SU-DHL-6 (cell line): ENCODE data around the gene NPIPB8.
"Not testable (repeated sequence)": the region's sequence is repeated elsewhere in the genome, so short reads cannot be mapped to it uniquely, and the experiment has no call there.

Experiments used
- EZH2phosphoT487 ChIP-seq: fragments of 200-600 bp; sonication (generic), shearing (Covaris generic); conservative IDR thresholded peaks from 2 replicates; pipeline ENCODE4 v1.6.1; 2018; ENCODE audit warnings: mild to moderate bottlenecking, antibody characterized with exemption, low read length, moderate library complexity, mixed read lengths
- TF ChIP-seq, protein P1 (sequence below): fragments of 200-600 bp; sonication (generic); IDR thresholded peaks from one replicate; pipeline ENCODE4 v1.5.1; 2017; ENCODE audit warnings: antibody characterized with exemption, mild to moderate bottlenecking, low read length, moderate library complexity; ENCODE audit not compliant: insufficient read depth, poor library complexity, severe bottlenecking

DNA sequence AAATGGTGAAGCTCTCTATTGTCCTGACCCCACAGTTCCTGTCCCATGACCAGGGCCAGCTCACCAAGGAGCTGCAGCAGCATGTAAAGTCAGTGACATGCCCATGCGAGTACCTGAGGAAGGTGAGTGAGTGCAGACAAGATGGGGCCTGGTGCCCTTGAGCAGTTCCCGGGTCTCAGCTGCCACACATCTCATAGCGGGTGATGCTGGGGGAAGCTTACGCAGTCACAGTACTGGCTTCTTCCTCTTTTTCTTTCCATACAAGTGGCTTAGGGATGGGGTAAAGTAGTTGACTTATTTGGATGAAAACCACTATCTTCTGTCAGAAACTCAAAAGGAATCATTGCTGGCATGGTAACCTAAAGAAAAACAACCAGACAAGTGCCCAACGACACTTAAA lies 494 bp downstream of the NPIPB8 start:
- TF ChIP-seq EZH2phosphoT487, result not testable (repeated sequence)
- TF ChIP-seq, protein P1, sequence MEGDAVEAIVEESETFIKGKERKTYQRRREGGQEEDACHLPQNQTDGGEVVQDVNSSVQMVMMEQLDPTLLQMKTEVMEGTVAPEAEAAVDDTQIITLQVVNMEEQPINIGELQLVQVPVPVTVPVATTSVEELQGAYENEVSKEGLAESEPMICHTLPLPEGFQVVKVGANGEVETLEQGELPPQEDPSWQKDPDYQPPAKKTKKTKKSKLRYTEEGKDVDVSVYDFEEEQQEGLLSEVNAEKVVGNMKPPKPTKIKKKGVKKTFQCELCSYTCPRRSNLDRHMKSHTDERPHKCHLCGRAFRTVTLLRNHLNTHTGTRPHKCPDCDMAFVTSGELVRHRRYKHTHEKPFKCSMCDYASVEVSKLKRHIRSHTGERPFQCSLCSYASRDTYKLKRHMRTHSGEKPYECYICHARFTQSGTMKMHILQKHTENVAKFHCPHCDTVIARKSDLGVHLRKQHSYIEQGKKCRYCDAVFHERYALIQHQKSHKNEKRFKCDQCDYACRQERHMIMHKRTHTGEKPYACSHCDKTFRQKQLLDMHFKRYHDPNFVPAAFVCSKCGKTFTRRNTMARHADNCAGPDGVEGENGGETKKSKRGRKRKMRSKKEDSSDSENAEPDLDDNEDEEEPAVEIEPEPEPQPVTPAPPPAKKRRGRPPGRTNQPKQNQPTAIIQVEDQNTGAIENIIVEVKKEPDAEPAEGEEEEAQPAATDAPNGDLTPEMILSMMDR, result not testable (repeated sequence)
